Epithelial cell of proximal tubule (primary cell): ENCODE results near the gene C8A. TPM values are rescaled to one million over a fixed set of nuclear protein-coding genes. Genes with fewer than 3 reads are reported as not detected.

ENCODE experiments used
- DNase-seq: peaks from one replicate; pipeline ENCODE4 v3.0.0-alpha.2; 2011; ENCODE audit warnings: low read depth
- H3K4me3 ChIP-seq: 2 replicates; pipeline ENCODE4 v1.5.1; 2011; ENCODE audit warnings: low read depth, mild to moderate bottlenecking, low read length
- CTCF ChIP-seq: conservative IDR thresholded peaks from 2 replicates; pipeline ENCODE4 v1.5.1; 2012; ENCODE audit warnings: low read depth, mild to moderate bottlenecking, low read length
- total RNA-seq: library from RNA; depleted of rRNA; stranded (reverse); fragments of >200 nt; gene quantifications from 2 replicates; pipeline ENCODE4 v1.2.3, GENCODE V29; 2015

C8A gene
- total RNA-seq, 1 donor from 2014 or later, result not detected

GRCh38 chr1:56954664-56955063, 100.1 kb downstream of the C8A start:
- no peak for TF ChIP-seq CTCF
- no peak for DNase-seq
- no peak overlapping the region for H3K4me3 ChIP-seq

GRCh38 chr1:56957931-56958330, 103.3 kb downstream of the C8A start:
- TF ChIP-seq CTCF, result no peak
- no peak overlapping the region for H3K4me3 ChIP-seq
- DNase-seq, result no peak

- no peak overlapping the region for H3K4me3 ChIP-seq
Measured at GRCh38 chr1:56958526-56958925, 103.9 kb downstream of the C8A start.

GRCh38 chr1:56961426-56961825, 106.8 kb downstream of the C8A start:
- no peak for TF ChIP-seq CTCF
- no peak for DNase-seq
- no peak overlapping the region for H3K4me3 ChIP-seq

More at GRCh38 chr1:56958526-56958925, 103.9 kb downstream of the C8A start:
- TF ChIP-seq CTCF, result no peak
- DNase-seq, result no peak

GRCh38 chr1:56963667-56964066, 109.1 kb downstream of the C8A start:
- no peak for DNase-seq
- no peak for TF ChIP-seq CTCF
- no peak overlapping the region for H3K4me3 ChIP-seq

GRCh38 chr1:56964349-56965017, 109.9 kb downstream of the C8A start:
- no peak for DNase-seq
- no peak for TF ChIP-seq CTCF
- no peak overlapping the region for H3K4me3 ChIP-seq

- no peak overlapping the region for H3K4me3 ChIP-seq
- no peak for DNase-seq
- no peak for TF ChIP-seq CTCF
Measured at GRCh38 chr1:56965191-56965590, 110.6 kb downstream of the C8A start.
